Esophagus (tissue), 2 donors: ENCODE data around the gene ETV1. TPM values are rescaled to one million over a fixed set of nuclear protein-coding genes. Genes with fewer than 3 reads are reported as not detected.
A peak's percentile ranks its signal among the peaks of the same experiment; 100 is the strongest.

Source experiments
- H3K27ac ChIP-seq, 2 donors: one replicate each; pipeline ENCODE4 v1.5.1; 2013; ENCODE audit warnings: low read depth in 2 of 2, mild to moderate bottlenecking in 2 of 2, inconsistent platforms in 1 of 2, low read length in 1 of 2, moderate library complexity in 1 of 2
- H3K27me3 ChIP-seq, 2 donors: one replicate each; pipeline ENCODE4 v1.6.1; 2013; ENCODE audit warnings: low read length in 2 of 2, control low read depth in 1 of 2, mild to moderate bottlenecking in 1 of 2; ENCODE audit not compliant: insufficient read depth in 2 of 2, control insufficient read depth in 1 of 2
- H3K36me3 ChIP-seq, 2 donors: one replicate each; pipeline ENCODE4 v1.6.1; 2013; ENCODE audit warnings: low read length in 1 of 2; ENCODE audit not compliant: control insufficient read depth in 2 of 2, insufficient read depth in 2 of 2
- H3K4me1 ChIP-seq, 2 donors: one replicate each; pipeline ENCODE4 v1.6.1; 2013; ENCODE audit warnings: low read length in 1 of 2; ENCODE audit not compliant: control insufficient read depth in 2 of 2, insufficient read depth in 2 of 2
- H3K4me3 ChIP-seq, 2 donors: one replicate each; pipeline ENCODE4 v1.5.1; 2013; ENCODE audit warnings: low read length in 2 of 2, mild to moderate bottlenecking in 2 of 2, low read depth in 1 of 2, moderate library complexity in 1 of 2
- H3K9me3 ChIP-seq, 2 donors: one replicate each; pipeline ENCODE4 v1.6.1; 2013; ENCODE audit warnings: mild to moderate bottlenecking in 2 of 2, low read depth in 1 of 2, low read length in 1 of 2, moderate library complexity in 1 of 2; ENCODE audit not compliant: control insufficient read depth in 2 of 2, insufficient read depth in 1 of 2
- WGBS, 2 donors: extraction: QIAGEN DNeasy Blood & Tissue Kit; methylation state at CpG; one replicate each; pipeline ENCODE4 v1.1.7; 2013; 5-methylcytosine and 5-hydroxymethylcytosine counted together
- polyA plus RNA-seq, 2 donors: library from polyadenylated mRNA; stranded (reverse); fragments of 200-250 nt; gene quantifications; one replicate each; pipeline ENCODE4 v1.2.3, GENCODE V29; 2013
- donor health status: healthy with polysubstance abuse.
- donor health status: Bipolar disorder and iron deficiency.

Gene ETV1
- polyA plus RNA-seq, 2 donors: 0.65 to 1.2 TPM

DNA sequence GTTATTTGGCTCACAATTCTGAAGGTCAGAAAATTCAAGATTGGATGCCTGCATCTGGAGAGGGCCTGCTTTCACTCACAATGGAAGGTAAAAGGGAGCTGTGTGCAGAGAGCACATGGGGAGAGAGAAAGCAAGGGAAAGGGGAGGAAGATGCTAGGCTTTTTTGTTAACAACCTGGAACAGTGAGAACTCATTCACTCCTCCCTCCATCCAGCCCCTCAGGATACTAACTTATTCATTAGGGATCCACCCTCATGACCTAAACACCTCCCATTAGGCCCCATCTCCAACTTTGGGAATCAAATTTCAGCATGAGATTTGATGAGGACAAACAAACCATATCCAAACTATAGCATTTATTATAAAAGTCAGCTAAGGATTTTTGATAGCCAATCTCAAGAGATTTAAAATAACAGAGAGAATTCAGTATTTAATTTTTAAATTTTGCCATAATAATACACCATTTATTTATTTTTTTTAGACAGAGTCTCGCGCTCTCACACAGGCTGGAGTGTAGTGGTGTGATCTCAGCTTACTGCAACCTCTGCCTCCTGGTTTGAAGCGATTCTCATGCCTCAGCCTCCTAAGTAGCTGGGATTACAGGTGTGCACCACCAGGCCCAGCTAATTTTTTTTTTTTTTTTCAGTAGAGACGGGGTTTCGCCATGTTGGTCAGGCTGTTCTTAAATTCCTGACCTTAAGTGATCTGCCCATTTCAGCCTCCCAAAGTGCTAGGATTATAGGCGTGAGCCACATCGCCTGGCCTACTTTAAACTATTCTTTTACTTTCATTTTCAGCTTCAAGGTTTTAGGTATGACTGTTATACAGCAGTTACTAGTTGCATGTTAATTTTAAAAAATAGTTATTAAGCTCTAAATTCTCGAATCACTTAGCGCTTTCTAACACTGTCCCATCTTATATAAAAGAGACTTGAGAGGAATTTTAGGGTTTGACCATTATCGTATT is 20.3 kb upstream of the ETV1 start:
- no peaks in the 10 kb centered on the region for H3K4me1 ChIP-seq
- H3K27ac ChIP-seq: no peak overlapping the region
- no peak overlapping the region for H3K4me3 ChIP-seq
- no peaks in the 10 kb centered on the region for H3K27me3 ChIP-seq
- WGBS, 2 donors: 90 to 91% methylated on average over 10 of the region's 10 CpGs
- H3K9me3 ChIP-seq: no peaks in the 10 kb centered on the region
- H3K36me3 ChIP-seq: no peaks in the 10 kb centered on the region

DNA sequence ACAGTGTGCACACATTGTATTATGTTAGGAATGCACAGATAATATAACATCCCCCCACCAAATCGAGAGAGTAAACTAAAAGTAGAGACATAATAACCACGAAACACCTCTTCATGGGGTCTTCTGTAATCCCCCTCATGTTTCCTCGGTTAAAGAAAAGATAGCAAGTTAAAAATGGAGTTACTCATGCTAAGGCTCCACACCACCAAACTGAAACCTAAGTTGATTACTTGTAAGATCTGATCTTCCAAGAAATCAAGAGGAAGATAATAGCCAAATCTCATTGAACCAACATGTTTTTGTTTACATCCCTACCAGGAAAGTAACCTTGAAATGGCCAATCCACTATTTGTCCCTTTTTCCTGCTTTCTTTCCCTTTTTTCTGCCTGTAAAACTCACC is 11.7 kb upstream of the ETV1 start:
- Histone ChIP-seq H3K4me1 (no peaks in the 10 kb centered on the region), H3K27me3 (no peaks in the 10 kb centered on the region)
- 80 to 85% methylated on average over 3 of the region's 3 CpGs for WGBS, 2 donors

DNA sequence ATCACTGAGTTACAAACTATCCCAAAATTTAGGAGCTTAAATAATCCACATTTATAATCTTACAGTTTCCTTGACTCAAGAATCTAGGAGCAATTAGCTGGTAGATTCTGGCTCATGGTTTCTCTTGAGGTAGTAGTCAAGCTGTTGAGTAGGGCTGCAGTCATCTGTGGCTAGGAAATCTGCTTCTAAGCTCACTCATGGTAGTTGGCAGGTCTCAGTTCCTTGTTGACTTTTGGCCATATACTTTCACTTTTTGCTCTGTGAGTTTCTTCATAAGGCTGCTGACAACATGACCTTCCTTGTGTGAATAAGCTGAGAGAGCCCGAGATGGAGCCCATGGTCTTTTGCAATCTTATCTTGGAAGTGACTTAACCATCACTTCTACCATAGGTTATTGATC is 10.8 kb upstream of the ETV1 start:
- WGBS, 2 donors: 80 to 84% methylated on average over 1 of the region's 1 CpG
- Histone ChIP-seq H3K27me3 (no peaks in the 10 kb centered on the region), H3K4me3 (no peak overlapping the region), H3K36me3 (no peaks in the 10 kb centered on the region), H3K9me3 (peaks cover 0 to 2% of the 10 kb centered on the region in 2 donors), H3K4me1 (no peaks in the 10 kb centered on the region), H3K27ac (no peak overlapping the region)

More for the DNA sequence above, 11.7 kb upstream of the ETV1 start:
- Histone ChIP-seq H3K36me3 (no peaks in the 10 kb centered on the region), H3K9me3 (peaks cover 0 to 2% of the 10 kb centered on the region in 2 donors), H3K4me3 (no peak overlapping the region), H3K27ac (no peak overlapping the region)

DNA sequence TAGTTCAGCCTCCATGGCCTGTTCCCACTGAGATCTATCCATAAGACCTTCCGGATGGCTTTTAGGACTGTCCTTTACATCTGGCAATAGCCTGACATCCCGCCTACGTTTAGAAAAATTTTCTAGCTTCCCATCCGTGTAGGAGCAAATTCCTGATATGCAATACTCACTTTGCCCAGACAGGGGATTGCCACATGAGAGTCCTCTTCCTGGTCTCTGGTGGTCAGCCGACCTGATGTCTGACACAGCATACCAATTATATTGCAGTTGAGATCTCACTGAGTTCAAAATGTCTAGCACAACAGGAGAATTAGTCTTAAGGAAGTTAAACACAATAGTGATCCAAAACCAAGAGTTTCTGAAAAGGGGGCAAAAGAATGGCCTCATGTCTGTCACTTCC is 9.4 kb upstream of the ETV1 start:
- no peak overlapping the region for H3K4me3 ChIP-seq
- no peaks in the 10 kb centered on the region for H3K36me3 ChIP-seq
- no peaks in the 10 kb centered on the region for H3K4me1 ChIP-seq
- peaks cover 0 to 2% of the 10 kb centered on the region in 2 donors for H3K9me3 ChIP-seq
- H3K27ac ChIP-seq: no peak overlapping the region
- 73 to 83% methylated on average over 5 of the region's 5 CpGs for WGBS, 2 donors
- no peaks in the 10 kb centered on the region for H3K27me3 ChIP-seq

DNA sequence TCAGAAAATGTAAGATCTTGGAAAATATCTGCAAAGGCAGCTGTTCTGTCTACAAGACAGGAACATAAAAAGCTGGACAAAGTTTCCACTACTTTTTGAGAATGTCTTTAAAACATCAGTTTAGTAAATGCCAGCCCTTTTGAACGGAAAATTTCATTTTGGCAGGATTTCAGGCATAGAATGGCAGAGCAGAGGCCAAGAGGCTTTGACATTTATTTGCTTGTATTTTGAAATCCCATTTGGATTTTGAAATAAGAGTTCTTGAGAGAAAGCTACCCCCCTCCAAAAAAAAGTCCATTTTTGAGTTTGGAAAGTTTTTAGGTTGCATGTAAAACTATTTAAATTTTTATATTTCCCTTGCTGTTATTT is 3.1 kb upstream of the ETV1 start:
- 61 to 62% methylated on average over 1 of the region's 1 CpG for WGBS, 2 donors
- no peaks in the 10 kb centered on the region for H3K36me3 ChIP-seq
- no peak overlapping the region for H3K4me3 ChIP-seq
- peaks cover 0 to 2% of the 10 kb centered on the region in 2 donors for H3K9me3 ChIP-seq
- no peak overlapping the region for H3K27ac ChIP-seq
- no peaks in the 10 kb centered on the region for H3K4me1 ChIP-seq
- no peaks in the 10 kb centered on the region for H3K27me3 ChIP-seq

DNA sequence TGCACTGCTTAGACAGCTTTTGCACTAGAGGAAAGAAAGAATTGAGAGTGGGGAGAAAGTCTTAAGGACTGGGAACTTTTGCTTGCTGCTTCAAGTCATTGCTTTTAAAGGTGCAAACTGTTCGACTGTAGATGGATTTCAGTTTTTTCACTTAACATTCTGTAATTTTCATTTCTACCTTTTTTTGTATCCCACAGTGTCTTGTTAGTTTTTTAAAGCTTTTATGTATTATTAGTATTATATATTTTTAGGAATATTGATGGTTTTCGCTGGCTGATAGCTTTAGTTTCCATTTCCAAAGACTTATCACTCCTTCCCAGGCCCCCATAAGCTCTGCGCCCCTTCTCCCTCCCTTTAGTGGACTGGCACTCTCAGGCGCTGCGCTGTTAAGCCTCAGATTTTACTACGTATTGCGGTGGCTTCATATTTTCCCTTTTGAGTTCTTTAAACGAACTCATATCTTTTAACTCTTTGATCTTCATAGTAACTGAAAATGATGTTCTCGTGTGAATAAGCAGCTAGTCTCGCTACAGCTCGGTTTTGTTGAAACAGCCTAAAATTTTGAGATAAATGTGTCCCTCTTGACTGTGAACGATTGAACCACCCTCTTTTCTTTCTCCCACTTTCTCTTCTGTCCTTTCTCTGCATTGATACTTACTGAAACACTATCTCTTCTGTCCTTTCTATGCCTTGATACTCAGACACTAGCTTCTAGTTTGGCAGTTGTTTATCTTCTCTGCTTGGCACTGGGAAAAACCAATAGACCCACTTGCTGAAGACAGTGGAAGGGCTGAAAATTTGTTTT is 2.5 kb upstream of the ETV1 start:
- Histone ChIP-seq H3K4me3 (peak overlapping the region; percentile 62 to 93), H3K4me1 (no peaks in the 10 kb centered on the region), H3K27me3 (no peaks in the 10 kb centered on the region), H3K9me3 (no peaks in the 10 kb centered on the region), H3K27ac (peak overlapping the region; percentile 68 to 87), H3K36me3 (no peaks in the 10 kb centered on the region)
- 68 to 78% methylated on average over 12 of the region's 12 CpGs for WGBS, 2 donors

DNA sequence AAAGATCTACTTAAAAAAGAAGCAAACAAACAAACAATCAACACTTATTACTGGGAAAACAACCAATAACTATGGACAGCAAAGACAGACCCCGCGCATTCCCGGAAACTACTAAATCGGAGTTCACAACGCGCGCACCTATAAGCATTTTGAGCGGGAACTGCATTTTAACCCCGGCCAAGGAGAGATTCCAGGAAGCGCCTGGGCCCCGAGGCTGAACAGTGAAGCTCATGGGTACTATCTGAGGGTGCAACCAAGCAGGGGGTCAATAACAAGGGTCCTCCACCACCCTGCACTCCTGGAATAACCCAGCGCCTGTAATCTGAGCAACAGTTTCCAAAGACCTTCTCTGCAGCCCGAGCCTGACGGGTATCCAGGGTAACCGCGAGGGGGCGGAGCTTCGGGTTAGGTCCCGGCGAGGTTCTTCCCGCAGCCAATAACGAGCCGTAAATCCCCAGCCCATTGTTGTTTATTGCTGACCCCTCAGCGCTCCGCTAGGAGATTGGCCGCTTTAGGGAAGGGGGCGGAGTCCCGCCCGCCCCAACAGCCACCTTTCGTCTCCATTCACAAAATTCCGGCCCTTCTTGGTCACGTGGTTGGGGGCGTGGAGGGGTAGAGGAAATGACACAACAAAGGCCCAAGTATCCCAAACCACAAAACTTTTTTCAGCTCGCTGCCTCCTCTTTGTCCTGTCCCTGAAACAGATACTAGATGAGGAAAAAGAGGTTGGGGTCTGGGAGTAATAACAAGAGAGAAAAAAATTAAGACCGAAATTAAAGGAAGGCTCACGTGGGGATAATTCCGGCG is 1.7 kb upstream of the ETV1 start:
- H3K4me1 ChIP-seq: no peaks in the 10 kb centered on the region
- no peaks in the 10 kb centered on the region for H3K36me3 ChIP-seq
- H3K27ac ChIP-seq: peak overlapping the region; percentile 68 to 87
- H3K27me3 ChIP-seq: no peaks in the 10 kb centered on the region
- WGBS, 2 donors: 0 to 1% methylated on average over 38 of the region's 38 CpGs
- H3K4me3 ChIP-seq: peak overlapping the region; percentile 62 to 93
- no peaks in the 10 kb centered on the region for H3K9me3 ChIP-seq

DNA sequence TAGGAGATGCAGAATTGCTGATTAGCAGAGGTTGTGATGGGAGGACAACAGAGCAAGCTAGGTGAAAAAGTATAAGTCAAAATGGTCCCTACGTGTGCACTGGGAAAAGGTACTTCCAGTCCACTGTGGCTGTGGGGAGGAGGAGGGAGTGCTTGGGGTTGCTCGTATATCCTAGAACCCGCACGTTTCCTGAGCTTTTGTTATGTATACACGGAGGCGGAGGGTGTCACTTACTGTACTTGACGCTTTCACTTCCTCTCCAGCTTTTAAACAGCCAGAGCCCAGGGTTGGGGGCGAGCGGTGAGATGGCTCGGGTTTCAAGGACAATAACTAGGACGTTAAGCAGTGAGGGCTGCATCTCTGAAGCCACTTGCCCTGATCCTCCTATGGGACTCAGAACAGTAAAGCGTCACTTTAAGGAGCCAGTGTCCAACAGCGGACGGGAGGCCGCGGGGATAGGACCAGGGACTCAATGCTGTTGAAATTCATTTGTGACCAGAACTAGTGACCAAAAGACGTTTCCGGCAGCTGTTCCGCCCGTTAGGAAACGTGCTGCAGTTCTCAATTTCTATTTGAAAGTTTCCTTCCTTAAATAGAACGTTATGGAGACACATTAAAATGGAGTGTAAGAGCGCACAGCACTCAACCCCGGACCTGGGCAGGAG is 985 bp upstream of the ETV1 start:
- Histone ChIP-seq H3K36me3 (no peaks in the 10 kb centered on the region), H3K4me1 (no peaks in the 10 kb centered on the region), H3K9me3 (no peaks in the 10 kb centered on the region), H3K4me3 (peak overlapping the region; percentile 62 to 93), H3K27me3 (no peaks in the 10 kb centered on the region), H3K27ac (peak overlapping the region; percentile 68 to 87)
- WGBS, 2 donors: 0 to 1% methylated on average over 24 of the region's 24 CpGs

DNA sequence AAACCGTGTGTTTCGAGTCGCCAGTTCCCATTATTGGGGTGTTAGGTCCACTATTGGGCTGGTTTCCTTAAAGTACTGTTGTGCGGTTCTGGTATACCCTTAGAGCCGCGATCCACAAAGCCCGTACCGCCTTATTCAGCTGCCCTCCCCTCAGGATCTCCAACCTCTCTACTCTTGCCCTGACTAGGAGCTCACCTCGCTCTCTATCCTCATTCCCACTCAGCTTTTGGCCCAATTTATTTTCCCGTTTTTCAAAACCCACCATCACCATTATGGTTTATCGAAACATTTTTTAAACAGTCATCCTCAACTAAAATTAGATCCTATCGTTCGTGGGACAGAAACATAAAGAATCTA is 461 bp upstream of the ETV1 start:
- H3K4me1 ChIP-seq: no peaks in the 10 kb centered on the region
- peak overlapping the region; percentile 75 to 93 for H3K4me3 ChIP-seq
- H3K27ac ChIP-seq: peak overlapping the region; percentile 68 to 87
- H3K27me3 ChIP-seq: no peaks in the 10 kb centered on the region
- H3K36me3 ChIP-seq: no peaks in the 10 kb centered on the region
- H3K9me3 ChIP-seq: no peaks in the 10 kb centered on the region
- WGBS, 2 donors: 1% methylated on average over 13 of the region's 13 CpGs
